Ecto neural progenitor cell (in vitro differentiated cells): ENCODE data around the gene LYPD8.
"Not testable (repeated sequence)": the region's sequence is repeated elsewhere in the genome, so short reads cannot be mapped to it uniquely, and the experiment has no call there.

Experiments used
- DNase-seq: peaks from one replicate; pipeline ENCODE4 v3.0.0-alpha.2; 2018; ENCODE audit warnings: low spot score

Gene LYPD8, protein sequence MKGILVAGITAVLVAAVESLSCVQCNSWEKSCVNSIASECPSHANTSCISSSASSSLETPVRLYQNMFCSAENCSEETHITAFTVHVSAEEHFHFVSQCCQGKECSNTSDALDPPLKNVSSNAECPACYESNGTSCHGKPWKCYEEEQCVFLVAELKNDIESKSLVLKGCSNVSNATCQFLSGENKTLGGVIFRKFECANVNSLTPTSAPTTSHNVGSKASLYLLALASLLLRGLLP

DNA sequence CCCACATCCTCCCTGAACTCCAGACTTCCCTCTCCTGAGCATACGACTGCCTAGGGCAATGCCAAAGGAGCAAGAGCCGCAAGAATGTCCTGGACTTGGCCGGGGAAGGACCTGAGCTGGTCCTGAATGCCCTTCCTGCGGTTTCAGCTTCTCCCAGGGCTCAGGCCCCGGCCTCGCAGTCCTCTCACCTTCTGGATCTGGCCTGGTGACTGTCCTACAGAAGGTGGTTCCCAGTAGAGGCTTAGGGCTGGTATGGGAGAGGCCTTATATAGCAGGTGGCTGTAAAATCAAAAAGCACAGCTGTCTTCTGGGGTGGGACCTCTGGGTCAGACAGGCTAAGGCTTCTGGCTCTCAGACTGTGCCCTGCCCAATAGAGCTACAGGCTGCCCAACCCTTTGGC is at the start of gene LYPD8:
TSS of gene LYPD8 (minus strand) at position 243 of the 400 bp plus-strand sequence. CDS start 4,678 bp downstream, outside the sequence.
- DNase-seq, result no peak

DNA sequence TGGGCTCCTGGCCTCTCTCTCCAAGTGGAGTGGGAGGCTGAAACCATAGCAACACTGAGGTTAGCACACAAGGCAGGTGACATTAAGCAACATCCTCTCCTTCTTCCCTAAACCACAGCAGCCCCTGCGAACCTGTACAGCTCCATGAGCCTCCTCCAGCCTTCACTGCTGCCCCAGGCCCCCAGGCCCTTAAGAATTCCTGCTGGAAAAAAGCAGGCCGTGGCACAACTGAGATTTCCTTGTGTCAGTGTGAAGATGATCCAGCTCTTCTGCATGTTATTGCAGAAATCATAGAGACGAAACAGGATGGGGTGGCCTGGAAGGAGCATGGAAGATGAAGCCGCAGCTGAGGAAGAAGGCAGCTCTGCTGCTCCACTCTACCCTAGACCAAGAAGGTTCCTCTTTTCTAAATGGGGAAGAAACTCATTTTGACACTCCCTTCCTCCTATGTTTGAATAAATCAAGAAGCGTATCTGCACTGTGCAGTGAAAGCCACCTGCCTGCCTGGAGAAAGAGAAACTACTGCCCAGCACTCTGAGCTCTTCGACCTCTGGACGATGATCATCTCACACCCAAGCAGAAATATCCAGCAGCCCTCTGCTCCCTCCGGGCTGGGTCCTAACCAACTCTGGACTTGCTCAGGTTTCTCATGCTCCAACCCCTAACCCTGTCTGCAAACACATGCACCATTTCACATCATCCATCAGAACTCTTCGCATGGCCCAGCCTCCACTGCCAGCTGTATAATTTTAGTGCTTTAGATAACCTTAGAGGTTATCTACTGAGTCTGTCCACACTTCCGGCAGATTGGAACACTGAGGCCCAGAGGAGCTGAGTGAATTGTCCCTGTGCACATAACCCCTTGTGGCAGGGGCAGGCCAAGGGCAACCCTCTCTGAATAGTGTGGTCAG is 49.5 kb upstream of the LYPD8 start:
- no peak for DNase-seq

DNA sequence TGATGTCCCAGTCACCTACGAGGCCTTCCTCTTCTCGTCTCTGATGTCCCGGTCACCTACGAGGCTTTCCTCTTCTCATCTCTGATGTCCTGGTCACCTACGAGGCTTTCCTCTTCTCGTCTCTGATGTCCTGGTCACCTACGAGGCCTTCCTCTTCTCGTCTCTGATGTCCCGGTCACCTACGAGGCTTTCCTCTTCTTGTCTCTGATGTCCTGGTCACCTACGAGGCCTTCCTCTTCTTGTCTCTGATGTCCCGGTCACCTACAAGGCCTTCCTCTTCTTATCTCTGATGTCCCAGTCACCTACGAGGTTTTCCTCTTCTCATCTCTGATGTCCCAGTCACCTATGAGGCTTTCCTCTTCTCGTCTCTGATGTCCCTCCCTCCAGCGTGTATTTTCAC is 47.9 kb upstream of the LYPD8 start:
- DNase-seq, result not testable (repeated sequence)

DNA sequence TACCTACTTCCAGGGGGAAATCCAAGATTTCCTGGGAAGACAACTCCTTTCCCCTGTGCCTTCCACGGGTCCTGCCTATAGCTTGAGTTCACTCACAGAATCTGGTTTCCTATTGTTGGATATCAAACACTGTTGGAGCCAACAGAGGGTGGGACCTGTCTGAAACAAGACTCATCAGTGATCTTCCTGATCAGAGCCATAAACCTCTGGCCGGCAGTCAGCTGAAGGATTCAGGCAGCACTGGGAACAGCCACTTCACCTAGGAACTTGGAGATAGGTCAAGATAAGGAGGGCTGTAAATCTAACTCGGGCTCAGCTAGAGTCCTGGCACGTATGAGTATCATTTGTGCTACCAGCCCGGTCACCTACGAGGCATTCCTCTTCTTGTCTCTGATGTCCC is 46.9 kb upstream of the LYPD8 start:
- DNase-seq, result no peak

DNA sequence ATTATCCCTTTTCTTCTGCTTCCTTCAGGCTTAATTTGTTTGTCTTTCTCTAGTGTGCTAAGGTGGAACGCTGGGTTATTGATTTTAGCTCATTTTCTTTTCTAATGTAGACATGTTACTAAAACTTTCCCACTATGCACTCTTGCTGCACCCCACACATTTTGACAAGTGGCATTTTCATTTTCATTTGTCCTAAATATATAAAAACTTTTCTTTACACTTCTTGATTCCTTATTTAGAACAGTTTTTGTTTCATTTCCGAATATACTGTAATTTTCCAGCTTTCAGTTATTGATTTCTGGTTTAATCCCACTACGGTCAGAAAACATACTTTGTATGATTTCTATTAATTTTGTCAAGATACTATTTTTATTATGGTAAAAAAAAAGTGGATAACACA is 44.9 kb upstream of the LYPD8 start:
- no peak for DNase-seq

DNA sequence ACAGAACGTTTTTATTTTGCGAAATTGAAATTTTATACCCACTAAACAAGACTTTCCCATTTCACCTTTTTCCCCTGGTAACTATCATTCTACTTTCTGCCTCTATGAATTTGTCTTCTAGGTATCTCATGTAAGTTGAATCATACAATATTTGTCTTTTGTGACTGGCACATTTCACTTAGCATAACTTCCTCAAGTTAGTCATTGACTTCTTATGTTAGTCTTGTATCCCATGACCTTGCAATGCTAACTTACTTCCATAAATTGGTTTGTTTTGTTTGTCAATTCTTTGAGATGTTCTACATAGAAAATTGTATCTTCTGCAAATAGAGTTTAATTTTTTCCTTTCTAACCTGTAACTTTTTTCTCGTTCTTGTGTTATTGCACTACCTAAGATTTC is 43.2 kb upstream of the LYPD8 start:
- no peak for DNase-seq

DNA sequence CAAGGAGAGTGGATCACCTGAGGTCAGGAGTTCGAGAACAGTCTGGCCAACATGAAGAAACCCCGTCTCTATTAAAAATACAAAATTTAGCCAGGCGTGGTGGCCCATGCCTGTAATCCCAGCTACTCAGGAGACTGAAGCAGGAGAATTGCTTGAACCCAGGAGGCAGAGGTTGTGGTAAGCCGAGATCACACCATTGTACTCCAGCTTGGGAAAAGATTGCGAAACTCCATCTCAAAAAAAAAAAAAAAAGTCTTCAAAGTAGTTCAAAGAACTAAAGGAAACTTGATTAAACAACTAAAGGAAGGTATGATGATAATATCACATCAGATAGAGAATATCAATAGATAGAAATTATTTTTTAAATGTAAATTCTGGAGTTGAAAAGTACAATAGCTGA is 39.1 kb upstream of the LYPD8 start:
- DNase-seq, result not testable (repeated sequence)

DNA sequence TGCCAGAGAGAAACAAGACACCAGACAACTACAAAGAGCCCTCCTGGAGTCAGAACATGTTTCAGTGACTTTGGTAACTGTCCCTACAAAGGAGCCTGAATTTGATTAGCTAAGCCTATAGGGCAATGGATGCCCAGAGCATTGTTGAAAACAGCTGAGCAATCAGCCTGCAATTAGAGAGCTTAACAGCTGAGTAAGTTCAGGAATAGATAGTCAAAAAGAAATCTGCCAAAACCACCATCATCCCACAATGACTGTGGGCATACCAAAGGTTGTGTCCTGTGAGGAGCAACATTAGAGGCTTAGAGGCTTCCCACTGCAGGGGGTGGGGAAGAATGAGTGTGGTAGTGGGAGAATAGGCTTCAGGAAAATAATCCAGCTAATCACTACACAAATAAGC is 38.0 kb upstream of the LYPD8 start:
- DNase-seq, result no peak

DNA sequence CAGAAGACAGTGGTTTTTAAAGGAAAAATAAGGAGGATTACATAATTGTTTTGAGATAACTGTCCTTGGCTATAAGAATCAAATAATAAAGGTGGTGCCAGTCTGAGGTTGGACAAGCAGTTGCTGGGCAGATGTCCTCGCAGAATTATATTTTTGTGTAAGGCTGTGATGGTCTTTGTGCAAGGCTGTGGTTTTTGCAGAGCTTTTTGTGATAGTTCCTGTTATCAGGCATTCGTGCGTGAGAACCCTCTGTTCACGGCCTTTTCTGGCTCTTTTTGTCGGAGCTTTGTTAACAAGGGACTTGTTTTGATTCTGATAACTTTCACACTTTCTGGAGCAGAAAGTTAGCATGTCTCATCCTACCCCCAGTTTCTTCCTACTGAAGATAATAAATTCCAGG is 36.8 kb upstream of the LYPD8 start:
- DNase-seq, result no peak

DNA sequence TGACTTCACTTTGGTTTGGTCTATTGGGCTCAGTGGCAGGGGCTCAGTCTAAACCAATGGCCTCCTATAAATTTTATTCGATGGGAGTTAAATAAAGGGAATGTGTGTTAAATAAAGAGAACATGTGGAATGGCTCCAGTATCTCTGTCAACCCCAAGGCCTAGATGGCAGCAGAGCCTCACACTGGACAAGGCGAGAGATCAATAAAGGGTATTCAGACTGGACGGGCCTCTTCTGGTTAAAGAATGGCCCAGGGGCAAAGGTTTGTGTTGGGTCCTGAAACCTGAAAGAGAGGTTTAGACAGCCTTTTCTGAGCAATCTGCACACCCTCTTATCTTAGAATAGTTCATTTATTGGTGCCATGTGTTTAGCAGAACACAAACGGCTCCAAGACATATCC is 35.5 kb upstream of the LYPD8 start:
- no peak for DNase-seq

DNA sequence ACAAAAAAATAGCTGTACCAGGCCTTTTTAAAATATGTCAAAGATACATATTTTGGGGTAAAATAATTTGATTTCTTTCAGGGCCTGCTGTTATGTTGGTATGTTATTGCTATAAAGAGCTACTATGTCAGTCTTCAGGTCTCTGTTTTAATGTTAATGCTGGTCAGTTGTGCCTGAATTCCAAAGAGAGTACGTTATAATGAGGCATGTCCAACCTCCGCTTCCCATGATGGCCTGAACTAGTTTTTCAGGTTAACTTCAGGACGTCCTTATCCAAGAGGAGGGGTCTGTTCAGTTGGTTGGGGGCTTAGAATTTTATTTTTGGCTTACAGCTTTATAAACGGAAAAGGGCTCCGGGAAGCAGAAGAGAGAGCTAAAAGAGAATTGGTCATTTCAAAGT is 34.9 kb upstream of the LYPD8 start:
- DNase-seq, result no peak

DNA sequence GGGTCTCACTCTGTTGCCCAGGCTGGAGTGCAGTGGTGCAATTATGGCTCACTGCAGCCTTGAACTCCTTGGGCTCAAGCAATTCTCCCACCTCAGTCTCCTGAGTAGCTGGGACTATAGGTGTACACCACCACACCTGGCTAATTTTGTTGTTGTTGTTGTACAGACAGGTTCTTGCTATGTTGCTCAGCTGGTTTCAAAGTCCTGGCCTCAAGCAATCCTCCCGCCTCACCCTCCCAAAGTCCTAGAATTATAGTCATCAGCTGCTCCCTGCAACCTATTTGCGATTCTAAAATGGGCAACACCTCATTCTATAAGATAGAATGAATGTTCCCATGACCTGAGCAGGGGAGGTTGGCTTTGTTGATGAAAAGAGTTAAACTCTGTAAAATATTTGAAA is 33.8 kb upstream of the LYPD8 start:
- DNase-seq, result not testable (repeated sequence)

DNA sequence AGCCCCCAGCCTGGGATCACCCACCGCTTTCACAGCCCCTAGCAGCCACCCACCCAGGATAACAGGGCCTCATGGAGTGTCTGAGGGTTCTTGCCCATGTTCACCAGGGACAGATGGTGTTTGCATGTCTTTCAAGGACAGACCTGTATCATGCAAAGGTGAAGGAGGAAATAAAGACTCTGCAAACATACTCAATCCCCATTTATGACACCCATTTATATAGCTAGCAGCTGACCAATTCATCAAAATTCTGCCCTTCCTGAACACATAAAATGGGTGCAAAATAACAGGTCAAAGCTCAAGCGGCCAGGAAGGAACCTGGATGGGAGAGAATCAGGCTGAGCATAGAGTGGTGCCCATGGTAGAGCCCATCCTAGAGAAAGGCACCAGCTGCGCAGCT is 32.8 kb upstream of the LYPD8 start:
- DNase-seq, result no peak

DNA sequence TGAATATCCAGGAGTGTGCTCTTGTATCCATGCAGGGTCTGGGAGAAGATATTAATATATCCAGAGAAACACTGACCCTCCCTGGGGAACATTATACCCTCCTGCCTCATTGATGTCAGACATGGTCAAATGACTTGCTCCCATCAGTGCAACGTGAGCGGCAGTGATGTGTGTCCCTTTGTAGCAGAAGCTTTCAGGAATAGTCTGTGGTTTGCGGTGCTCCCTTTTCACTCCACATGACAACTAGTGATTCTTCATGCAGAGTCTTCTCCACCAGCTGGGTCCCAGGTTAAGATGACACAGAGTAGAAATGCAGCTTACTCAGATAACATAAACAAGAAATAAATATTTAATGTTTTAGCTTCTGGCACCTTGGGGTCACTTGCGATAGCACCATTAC is 31.9 kb upstream of the LYPD8 start:
- DNase-seq, result no peak

DNA sequence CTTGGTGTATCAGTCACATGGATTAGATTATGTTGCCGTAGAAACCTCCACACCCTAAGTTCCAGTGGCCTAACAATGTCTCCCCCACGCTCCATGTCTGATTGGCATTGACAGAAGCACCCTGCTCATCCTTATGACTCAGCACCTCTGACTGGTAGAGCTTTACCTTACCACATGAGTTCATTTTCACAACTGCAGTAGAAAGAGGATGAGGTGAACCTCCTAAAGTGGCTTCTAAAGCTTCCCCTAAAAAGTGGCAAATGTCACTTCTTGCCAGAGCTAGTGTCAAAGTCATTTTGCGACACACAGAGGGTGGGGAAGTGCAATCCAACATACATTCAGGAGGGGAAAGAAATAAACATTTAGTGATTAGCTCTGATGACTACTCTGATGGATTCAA is 30.6 kb upstream of the LYPD8 start:
- no peak for DNase-seq

DNA sequence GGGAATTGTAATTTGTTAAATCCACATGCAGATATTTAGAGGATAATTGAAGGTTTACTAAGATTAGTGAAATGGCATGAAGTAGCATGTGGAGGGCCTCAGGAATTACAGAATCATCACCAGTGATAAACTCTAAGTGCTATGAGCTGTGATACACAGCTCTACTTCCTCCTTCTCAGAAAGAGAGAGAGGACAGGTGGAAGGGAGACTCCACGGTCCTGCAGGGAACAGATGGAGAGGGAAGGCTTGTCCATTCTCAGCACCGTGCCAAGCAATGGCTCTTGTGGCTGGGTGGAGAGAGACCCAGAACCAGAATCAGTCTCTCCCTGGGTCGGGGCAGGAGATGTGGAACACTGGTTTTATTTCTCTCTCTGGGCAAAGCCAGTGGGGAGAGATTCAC is 27.8 kb upstream of the LYPD8 start:
- DNase-seq, result no peak

DNA sequence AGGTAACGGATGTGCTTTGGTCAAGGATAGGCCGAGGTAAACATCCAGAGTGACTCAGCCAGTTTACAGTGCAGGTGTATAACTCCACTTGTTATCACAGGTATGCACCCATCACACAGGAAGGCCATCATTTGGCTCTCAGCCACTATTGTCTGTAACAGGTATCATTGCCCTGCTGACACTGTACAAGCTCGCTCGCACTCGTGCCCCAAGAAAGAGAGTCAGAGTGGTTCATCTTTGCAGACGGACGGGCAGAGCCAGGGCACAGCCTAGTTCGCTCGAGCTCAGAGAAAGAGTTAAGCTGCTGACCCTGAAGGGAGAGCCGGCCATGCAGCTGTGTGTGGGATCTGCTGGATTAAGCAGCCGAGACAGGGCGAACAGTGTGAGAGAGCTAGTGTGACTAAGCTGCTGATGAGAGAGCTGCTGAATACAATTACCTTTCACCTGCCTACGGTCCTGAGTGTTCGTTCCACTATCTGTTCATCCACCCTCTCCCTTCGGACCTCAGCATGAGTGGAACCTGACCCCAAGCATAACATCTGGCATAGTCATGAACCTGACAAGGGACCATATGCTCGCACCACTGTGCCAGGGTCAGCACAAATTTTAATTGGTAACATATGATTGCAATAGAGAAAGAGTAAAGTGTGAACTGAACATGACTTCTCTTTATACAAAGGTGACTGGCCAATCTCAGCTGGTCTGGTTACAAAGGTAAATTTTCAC is 27.0 kb upstream of the LYPD8 start:
- DNase-seq, result no peak

DNA sequence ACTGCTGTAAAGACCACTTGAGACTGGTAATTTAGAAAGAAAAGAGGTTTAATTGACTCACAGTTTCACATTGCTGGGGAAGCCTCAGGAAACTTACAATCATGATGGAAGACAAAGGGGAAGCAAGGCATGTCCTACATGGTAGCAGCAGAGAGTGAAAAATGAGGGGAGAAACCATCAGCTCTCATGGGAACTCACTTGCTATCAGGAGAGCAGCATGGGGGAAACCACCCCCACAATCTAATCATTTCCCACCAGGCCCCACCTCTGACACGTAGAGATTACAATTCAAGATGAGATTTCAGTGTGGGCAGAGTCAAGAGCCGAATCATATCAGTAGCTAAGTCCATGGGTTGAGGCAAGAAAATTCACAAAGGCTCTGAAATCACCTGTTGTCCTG is 23.8 kb upstream of the LYPD8 start:
- DNase-seq, result no peak

DNA sequence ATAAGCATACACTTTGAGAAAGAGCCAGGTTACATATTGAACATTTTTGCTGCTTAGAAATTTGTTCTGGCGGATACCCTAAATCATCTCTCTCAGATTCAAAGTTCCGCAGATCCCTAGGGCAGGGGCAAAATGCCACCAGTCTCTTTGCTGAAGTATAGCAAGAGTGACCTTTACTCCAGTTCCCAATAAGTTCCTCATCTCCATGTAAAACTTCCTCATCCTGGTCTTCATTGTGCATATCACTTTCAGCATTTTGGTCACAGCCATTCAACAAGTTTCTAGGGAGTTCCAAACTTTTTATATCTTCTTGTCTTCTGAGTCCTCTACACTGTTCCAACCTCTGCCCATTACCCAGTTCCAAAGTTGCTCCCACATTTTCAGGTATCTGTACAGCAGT is 23.3 kb upstream of the LYPD8 start:
- no peak for DNase-seq

DNA sequence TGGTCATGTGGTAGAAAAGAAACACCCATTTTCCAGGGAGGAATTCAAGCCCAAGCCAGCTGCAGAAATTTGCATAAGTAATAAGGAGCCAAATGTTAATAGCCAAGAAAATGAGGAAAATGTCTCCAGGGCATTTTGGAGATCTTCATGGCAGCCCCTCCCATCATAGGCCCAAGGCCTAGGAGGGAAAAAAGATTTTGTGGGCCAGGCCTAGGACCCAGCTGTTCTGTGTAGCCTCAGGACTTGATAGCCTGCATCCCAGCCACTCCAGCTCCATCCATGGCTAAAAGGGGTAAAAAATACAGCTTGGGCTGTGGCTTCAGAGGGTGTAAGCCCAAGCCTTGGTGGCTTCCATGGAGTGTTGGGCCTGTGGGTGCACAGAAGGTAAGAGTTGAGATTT is 21.4 kb upstream of the LYPD8 start:
- DNase-seq, result no peak

DNA sequence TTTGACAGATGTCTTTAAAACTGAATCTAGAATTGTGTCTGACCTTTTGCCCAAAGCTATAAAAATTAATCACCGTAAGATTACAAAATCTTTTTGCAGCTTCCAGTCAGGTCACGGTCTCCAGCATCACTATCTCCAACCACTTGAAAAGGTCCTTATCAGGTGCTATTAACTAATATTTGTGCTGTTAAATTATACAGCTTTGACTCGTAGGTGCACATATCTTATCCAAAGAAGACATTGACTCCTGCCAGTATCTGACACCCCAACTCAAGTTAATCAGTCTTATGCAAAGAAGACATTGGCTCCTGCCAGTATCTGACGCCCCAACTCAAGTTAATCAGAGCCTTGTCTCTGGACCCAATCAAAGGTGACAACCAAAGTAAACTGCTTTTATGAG is 19.9 kb upstream of the LYPD8 start:
- no peak for DNase-seq

DNA sequence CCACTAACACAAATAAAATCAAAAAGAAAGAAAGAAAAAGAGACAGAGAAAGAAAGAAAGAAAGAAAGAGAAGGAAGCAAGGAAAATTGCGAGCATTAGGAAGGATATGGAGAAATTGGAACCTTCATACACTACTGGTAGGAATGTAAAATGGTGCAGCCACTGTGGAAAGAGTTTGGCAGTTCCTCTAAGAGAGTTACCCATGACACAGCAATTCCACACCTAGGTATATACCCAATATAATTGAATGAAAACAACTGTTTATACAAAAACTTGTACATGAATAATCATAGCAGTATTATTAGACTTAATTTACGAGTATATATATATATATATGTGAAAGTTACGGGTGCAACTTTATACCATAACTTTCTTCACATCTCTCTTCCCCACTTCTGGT is 4.1 kb upstream of the LYPD8 start:
- DNase-seq, result no peak

DNA sequence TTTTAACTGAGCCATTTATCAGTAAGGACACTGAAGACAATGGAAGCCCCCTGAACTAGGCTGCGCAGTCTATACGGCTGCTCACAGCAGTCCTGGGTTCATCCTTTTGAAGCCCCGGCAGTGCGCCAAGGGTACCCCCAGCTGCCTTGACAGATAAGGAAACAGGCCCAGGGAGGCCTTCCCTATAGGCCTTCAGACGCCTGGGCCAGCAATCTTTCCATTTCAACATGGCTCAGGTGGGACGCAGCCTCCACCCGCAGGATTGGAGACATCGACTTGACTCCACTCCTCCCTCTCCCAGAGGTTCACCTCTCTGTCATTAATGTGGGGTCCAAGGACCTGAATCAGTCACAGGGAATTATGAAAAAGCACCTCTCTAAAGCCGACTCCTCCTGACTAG is 2.8 kb upstream of the LYPD8 start:
- DNase-seq, result no peak
